Activated CD8-positive, alpha-beta memory T cell treated with anti-CD3 and anti-CD28 coated beads, Interleukin-2, amount 50 U/mL, for 24 hours (primary cell): ENCODE results near the gene SLC23A2.

Experiments used
- DNase-seq: peaks from one replicate; pipeline ENCODE4 v3.0.0-alpha.2; 2020; ENCODE audit errors: extremely low read depth

SLC23A2 gene

DNA sequence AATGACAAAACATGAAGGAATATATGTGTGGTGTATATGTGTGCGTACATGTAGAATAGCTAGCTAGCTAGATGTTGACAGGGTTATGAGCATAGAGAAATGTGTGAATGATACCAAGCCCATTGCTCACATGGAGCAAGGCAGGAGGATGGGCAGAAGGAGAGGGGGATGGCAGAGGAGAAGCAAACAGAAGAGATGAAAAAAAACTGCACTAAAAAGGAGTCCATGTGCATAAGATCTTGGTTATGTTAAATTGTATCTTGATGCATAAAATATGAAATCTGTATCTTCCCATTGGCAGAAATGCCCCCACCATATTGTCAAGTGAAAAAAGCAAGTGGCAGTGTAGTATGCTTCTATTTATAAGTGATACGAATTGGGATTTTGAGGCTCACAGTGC is 154.5 kb downstream of the SLC23A2 start:
- DNase-seq: no peak

DNA sequence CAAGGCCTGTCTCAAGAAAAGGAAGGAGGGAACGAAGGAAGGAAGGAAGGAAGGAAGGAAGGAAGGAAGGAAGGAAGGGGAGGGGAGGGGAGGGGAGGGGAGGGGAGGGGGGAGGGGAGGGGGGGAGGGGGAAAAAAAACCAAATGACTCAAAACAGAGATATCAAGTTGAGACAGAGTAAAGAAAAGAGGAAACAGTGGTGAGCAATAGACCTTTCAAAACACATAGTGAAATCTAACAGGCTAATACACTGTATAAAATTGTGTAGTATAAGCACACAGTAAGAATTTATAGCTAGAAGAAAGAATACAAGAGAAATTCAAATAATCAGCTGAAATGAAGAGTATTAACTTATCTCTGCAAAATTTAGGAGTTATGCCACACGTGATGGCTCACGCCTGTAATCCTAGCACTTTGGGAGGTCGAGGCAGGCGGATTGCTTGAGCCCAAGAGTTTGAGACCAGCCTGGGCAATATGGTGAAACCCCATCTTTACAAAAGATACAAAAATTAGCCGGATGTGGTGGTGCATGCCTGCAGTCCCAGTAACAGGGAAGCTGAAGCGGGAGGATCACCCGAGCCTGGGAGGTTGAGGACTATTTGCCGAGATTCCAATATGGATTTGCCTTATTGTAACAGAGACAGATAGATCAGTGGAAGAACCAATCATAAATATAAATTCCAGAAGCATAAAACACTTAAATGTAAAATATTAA is 156.4 kb downstream of the SLC23A2 start:
- no peak for DNase-seq

DNA sequence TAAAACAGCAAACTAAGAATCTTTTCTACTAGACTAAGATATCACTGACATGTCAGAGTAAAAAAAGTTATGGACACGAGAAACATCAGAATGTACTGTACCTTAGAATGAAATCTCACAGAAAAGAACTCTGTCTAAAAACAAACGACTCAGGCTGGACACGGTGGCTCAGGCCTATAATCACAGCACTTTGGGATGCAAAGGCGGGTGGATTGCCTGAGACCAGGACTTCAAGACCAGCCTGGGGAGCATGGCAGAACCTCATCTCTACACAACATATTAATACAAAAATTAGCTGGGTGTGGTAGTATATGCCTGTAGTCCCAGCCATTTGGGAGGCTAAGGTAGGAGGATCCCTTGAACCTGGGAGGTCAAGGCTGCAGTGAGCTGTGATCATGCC is 157.0 kb downstream of the SLC23A2 start:
- no peak for DNase-seq

DNA sequence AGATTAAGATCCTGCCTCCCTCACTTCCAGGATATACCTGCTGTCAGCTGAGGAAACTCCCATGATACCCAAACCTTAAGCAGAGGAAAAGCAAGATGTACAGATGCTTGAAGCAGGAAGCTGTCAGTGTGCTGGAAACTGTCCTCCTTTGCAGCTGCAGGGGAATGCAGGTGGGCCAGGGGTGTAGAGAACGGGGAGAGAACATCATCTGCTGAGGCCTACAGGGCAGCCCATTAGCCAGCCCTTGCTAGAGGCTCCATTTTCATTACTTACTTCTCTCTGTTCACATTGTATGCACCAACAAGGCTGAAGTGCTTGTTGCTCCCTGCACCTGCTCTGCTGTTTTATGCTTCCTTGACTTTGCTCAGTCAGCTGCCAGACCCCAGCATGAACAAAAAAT is 160.5 kb downstream of the SLC23A2 start:
- no peak for DNase-seq

DNA sequence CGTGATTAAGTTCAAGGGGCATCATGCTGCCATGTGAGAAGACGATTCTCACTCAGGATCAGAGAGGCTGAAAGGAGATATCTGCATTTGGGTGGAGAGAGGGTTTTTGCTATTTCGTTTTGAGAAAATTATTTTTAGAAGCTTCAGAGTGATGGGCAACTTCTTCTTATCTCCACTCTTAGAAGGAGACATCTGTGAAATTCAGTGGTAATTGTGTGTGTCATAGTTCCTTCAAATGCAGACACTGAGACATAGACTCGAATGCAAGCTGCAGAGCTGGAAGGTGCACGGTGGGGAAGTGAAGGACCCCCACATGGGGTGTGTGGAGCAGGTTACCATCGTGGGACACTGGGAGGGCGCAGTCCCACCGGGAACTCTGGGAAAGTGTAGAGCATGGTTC is 162.8 kb downstream of the SLC23A2 start:
- DNase-seq: no peak

DNA sequence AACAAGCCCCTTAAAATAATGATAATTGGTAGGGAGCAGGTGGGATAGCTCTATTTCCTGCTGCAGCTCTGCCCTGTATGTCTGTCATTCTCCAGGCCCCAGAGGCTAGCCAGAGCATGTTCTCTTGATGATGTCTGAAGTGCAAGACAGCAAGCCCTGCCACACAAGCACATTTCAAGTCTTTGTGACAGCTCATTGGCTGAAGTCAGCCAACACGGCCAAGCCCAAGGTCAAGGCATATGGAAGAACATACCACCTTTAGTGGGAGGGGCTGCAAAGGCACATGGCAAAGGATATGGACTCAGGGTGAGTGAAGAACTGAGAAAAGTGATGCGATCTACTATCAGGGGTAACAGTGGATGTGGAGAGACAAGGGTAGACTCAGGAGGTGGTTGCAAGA is 163.6 kb downstream of the SLC23A2 start:
- DNase-seq: no peak

DNA sequence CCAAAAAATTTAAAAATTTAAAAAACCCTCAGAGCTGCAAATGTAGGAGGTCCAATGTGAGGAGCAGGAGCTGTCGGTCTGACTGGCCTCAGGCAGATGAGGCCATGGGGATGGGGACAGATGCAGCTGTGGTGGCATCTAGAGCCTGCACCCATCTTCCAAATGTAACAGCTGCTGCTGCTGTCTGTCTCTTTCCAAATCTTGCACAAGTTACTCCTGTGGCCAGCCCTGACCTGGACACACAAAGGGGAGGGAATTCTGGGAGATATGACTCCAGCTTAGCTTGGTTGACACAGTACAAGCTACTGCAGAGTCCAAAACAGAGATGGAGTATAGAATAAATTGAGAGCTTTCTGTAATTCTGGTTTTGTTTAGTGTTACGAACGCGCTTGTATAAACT is 164.4 kb downstream of the SLC23A2 start:
- no peak for DNase-seq

DNA sequence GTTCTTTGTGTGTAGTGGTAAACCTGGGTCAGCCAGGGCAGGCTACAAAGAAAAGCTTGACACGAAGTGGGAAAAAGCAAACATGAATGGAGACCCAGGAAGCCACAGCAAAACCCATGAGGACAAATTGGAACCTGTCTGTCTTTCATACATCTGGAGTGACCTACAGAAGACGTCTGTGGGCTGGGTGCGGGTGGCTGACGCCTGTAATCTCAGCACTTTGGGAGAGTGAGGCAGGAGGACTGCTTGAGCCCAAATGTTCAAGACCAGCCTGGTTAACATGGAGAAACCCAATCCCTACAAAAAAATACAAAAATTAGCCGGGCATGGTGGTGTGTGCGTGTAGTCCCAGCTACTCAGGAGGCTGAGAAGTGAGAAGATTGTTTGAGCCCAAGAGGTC is 164.8 kb downstream of the SLC23A2 start:
- no peak for DNase-seq

DNA sequence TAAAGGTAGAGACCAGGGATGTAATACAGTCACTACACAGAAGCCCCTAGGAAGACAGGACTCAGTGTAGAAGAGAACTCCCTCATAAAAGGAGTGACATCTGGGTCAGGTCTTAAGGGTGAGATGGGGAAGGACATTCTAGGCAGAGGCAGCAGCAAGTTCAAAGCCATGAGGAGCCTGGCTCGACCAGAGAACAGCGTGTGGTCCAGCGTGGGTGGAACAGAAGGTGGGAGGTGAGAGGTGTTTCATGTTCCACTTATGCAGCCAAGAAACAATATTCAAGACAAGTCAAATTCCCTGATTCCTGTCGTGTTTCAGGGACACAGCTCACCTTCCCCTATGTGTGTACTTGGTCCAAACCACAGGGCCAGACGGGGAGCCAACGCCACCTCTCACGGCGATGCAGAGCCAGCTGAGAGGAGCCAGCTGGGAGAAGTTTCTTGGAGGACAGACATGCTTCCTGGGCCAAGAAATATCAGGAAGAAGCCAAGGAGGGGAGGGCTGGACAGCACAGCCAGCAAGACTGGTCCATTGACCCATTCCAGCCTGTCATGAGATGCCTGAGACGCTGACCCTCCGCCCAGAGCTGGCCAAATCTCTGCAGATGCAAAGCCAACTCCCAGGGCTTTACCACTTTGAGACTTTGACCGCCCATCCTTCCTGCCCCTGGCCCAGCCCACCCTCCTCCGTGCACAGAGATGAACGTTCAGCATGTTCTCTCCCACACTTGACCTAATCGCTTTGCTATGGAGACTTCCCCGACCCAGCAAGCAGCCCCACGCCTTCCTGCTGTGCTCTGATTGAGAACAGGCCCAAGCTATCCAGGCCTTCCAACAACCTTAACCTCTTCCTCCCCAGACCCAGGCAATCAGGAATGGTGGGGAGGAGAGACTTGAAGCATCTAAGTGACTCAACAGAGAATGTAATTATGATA is 165.8 kb downstream of the SLC23A2 start:
- DNase-seq: no peak

DNA sequence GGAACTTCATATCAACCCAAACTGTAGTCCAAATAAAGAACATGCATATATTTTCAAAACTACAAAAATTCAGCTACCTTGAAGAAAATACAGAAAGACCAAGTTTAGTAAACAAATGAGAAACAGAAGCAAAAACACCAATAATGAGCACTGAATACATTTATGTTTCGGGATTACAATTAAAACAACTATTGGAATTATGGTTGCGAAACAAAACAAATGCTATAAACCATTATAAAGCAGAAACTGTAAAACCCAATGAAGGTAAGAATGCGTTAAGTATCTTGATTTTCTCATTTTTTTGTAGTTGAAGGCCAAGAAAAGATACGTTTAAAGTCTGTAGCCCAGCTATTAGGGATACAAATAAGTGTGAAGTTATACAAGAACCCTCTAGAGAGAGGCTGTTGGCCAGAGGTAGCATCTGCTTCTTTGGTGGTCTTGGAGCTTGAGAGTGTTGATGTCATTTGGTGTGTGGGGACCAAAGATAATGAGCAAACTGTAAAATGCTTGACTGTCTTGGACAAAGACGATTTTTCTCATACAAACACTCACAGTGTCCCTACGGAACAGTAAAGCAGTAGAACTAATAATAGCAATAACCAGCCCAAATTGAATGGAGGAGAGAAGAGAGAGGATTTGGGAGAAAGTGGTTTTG is 168.1 kb downstream of the SLC23A2 start:
- no peak for DNase-seq

DNA sequence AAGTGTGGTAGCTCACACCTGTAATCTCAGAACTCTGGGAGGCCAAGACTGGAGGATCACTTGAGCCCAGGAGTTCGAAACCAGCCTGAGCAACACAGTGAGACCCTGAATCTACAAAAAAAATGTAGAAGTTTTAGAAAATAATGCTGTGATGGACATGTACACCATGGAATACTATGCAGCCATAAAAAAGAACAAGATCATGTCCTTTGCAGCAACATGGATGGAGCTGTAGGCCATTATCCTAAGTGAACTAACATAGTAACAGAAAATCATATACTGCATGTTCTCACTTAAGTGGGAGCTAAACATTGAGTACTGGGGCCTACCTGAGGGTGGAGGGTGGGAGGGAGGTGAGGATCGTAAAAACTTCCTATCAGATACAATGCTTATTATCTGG is 168.8 kb downstream of the SLC23A2 start:
- DNase-seq: no peak

DNA sequence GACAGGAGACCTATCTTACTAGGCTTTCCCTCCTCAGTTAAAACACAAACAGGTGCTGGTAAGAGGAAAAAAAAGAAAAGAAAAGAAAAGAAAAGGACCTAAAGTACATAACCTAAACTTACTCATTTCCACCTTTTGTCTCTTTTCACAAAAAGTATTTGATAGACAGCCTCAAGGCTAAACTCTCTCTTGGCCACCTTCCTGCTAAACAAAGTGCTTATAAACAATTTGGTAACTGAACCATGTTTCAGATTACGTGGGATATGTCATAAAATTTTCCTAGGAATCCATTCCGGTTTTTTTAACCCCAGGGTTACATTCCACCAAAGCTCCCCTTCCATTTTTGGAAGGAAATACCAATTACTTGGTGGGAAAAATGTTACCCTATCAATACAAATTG is 170.6 kb downstream of the SLC23A2 start:
- no peak for DNase-seq

DNA sequence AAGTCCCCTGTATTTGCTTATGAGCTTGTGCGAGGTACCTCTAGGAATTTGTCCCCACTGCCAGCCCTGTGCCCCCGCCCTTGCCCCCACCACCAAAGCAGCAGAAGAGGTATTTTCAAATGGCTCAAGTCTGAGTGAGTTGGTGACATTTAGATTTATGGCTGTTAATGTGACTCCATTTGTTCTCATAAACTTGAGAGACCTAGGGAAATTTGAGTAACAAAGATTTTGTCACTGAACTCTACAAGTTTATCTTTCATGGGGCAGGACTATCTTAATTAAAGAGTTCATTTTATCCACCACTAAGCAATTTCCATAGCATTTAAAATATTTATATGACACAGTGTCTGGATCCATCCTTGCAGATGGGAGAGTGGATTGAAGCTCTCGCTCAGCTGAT is 171.1 kb downstream of the SLC23A2 start:
- no peak for DNase-seq

DNA sequence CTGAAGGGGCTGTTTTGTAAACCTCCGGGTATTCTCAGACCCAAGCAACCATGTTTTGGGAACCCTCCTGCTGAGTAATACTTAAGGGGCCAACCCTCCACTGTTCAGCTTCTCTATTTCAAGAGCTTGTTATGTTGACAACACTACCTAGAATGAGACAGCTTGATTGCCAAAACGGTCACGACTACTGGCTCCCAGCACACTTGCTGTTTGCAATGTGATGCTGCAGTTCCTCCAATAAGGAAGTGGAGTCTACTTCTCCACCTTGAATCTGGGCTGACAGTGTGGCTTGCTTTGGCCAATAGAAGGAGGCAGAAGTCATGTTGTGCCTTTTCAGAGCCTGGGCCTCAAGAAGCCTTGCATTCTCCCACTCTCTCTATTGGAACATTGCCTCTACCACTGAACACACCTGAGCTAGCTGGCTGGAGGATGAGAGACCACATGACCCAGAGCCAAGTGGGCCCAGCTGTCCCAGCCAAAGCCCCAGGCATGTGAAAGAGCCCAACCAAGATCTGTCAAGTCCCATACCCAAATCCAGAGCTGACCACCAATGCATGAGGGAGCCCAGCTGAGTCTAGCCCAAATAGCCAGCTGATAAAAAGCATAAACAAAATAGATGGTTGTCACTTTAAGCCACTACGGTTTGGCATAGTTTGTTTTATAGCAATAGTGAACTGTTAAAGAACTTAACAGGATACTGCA is 171.6 kb downstream of the SLC23A2 start:
- DNase-seq: no peak

DNA sequence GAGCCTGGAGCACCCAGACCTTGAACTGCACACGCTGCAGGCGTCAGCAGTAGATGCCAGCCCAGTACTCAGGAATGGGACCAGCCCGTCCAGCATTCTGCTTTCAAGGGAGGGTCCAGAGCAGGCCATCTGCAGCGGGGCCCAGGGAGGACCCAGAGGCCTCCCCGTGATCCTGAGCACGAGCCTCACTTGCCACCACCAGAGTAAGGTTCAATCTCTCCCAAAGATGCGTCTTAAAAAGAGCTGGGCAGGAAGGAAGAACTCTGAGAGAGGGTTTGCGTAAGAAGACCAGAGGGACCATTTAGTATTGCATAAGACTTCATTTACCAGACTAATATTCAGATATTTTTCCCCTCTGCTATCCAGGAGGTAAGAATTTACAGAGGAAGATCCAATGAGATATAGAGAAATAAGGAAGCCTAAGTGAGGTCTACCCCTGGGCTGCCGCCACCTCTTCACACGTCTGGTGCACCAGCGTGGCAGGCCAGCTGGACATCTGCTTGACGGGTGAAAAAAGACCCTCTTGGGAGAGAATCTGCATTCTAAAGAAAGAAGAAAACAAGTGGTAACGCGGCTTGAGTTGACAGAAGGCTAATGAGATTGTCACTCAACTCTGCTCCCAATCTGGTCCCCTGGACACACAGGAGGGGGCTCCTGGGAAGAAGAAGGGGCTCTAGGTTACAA is 172.3 kb downstream of the SLC23A2 start:
- no peak for DNase-seq

DNA sequence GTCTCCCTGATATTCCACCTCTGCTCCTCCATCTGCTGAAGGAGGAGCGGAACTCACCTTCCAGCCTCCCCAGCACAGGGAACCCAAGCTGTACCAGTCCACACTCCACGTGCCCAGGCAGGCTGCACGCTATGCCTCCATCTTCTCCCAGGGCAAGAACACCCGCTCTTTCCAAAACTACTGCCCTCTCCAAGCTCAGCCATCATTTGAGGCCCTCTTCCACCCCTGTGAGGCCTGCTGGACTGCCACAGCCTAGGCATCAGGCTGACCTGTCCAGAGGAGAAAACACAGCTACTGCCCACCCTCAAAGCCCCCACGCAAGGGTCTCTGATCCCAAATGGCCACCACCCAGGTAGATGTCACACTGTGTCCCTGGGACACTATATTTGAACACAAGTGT is 179.7 kb downstream of the SLC23A2 start:
- DNase-seq: no peak

DNA sequence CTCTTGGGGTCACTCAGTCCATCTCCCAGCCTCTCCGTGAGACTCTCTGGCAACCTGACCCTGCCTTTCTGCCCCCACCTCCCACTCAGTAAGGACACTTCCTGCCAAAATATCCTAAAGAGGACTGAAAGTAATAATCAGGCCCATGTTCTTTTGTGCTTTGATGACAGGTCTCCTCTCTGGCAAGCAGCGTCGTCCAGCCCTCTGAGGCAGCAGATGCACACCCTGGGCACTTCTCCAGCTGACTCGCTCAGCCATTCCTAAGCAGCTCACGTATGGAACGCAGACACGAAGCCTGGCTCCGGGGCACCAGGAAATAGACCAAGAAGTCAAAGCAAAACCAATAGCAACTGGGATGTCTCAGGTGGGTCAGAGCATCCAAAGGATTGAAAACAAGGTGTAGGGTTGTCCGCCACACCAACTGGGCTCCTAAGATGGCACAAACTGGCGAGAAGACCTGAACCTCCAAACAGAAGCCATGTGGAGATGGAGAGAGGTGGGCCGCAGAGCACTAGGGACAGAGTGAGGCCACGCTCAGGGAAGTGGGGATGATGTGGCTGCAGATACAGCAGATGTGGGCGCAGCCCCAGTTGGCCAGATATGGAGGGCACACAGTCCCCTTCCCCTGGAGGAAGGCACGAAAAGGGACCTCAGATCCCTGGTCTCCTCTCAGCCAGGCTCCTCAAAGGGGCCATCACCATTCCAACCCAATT is 180.3 kb downstream of the SLC23A2 start:
- no peak for DNase-seq

DNA sequence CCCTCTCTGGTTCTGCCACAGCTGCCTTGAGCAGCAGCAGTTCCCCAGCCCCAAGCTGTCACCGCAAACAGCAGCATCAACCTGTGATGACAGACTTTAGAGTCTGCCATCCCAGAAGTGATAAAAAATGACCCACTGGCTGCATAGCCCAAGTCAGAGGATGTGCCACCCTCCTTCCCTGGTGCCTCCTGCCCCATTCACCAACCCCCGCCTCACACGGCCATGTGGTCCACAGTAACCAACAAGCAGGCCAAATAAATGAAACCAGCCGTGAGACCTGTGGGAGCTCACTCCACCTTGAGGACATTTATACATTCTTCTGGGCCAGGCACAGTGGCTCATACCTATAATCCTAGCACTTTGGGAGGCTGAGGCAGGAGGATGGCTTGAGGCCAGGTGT is 181.4 kb downstream of the SLC23A2 start:
- DNase-seq: no peak

DNA sequence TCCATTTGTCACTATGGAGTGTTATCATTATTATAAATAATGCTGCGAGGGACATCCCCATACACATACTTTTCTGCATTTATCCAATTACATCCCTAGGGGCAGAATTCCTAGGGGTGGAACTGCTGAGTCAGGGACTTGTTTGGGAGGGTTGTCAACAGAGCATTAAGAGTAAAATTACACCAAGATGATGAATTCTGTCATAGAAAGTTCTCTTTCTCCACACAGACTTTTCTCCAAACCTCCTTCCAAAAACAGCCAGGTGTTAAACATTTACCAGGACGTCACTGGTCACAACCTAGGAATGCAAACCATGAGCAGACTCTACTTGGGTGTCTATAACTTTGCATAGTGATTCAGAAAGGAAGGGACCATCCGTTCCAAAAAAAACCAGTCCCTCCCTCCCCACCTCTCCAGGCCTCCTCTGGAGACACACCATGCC is 184.1 kb downstream of the SLC23A2 start:
- no peak for DNase-seq

DNA sequence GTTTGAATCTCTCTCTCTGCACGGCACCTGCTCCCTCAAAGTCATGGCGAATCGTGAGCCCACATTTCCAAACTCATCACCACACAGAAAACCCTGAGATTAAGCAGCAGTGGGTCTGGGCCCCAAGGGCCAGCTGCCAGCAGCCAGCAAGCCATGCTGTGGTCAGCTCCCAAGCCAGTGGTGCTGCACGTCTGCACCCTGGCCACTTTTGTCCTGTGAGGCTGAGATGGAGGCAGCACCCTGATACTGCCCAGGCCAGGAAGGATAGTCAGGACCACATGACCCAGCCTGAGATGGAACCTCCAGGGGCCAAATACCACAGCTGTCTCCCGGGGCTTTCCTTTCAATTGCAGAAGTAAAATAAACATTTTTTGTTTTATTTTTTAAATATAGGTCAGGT is 185.7 kb downstream of the SLC23A2 start:
- DNase-seq: no peak
